DMS153 treated with DMSO at 0.1 percent for 48 hours (cell line): ENCODE data around the gene MESD.

Experiments
- DNase-seq: peaks from one replicate; lab custom pipeline; 2025; ENCODE audit not compliant: unreplicated experiment; lab: John Stamatoyannopoulos, UW

MESD gene

GRCh38 chr15:80992006-80992405 lies 2.4 kb upstream of the MESD start:
- no peak for DNase-seq

GRCh38 chr15:80991421-80991820 lies 1.8 kb upstream of the MESD start:
- no peak for DNase-seq

- DNase-seq, result no peak
Measured at GRCh38 chr15:80990955-80991354, 1.3 kb upstream of the MESD start.

GRCh38 chr15:80989081-80989517 lies 520 bp downstream of the MESD start:
- DNase-seq, result no peak

GRCh38 chr15:80988148-80988796 lies 1.3 kb downstream of the MESD start:
- no peak for DNase-seq

- DNase-seq, result no peak
Measured at GRCh38 chr15:80986487-80986886, 3.1 kb downstream of the MESD start.

- no peak for DNase-seq
Measured at GRCh38 chr15:80985981-80986380, 3.6 kb downstream of the MESD start.

- DNase-seq, result no peak
Measured at GRCh38 chr15:80984856-80985255, 4.8 kb downstream of the MESD start.

GRCh38 chr15:80982839-80983238 lies 6.8 kb downstream of the MESD start:
- no peak for DNase-seq

GRCh38 chr15:80982205-80982604 lies 7.4 kb downstream of the MESD start:
- no peak for DNase-seq

- no peak for DNase-seq
Measured at GRCh38 chr15:80979538-80980200, 9.9 kb downstream of the MESD start.

- DNase-seq, result no peak
Measured at GRCh38 chr15:80978685-80979329, 10.8 kb downstream of the MESD start.

- no peak for DNase-seq
Measured at GRCh38 chr15:80977627-80978036, 12.0 kb downstream of the MESD start.

GRCh38 chr15:80976851-80977250 lies 12.8 kb downstream of the MESD start:
- no peak for DNase-seq

- DNase-seq, result no peak
Measured at GRCh38 chr15:80974914-80975313, 14.7 kb downstream of the MESD start.

- DNase-seq, result no peak
Measured at GRCh38 chr15:80972276-80972675, 17.3 kb downstream of the MESD start.

- no peak for DNase-seq
Measured at GRCh38 chr15:80971143-80971542, 18.5 kb downstream of the MESD start.

- no peak for DNase-seq
Measured at GRCh38 chr15:80970658-80971057, 19.0 kb downstream of the MESD start.

GRCh38 chr15:80970018-80970657 lies 19.5 kb downstream of the MESD start:
- peak; percentile 3 for DNase-seq

- DNase-seq, result no peak
Measured at GRCh38 chr15:80969316-80969715, 20.3 kb downstream of the MESD start.

GRCh38 chr15:80967991-80968510 lies 21.6 kb downstream of the MESD start:
- DNase-seq, result no peak

- no peak for DNase-seq
Measured at GRCh38 chr15:80967451-80967850, 22.2 kb downstream of the MESD start.
